ENCODE measurements around the gene C16orf86.

The C16orf86 gene

GRCh38 chr16:67699265-67699664 lies 32.7 kb downstream of the C16orf86 start:
- DNase-seq, result no peak

DNA sequence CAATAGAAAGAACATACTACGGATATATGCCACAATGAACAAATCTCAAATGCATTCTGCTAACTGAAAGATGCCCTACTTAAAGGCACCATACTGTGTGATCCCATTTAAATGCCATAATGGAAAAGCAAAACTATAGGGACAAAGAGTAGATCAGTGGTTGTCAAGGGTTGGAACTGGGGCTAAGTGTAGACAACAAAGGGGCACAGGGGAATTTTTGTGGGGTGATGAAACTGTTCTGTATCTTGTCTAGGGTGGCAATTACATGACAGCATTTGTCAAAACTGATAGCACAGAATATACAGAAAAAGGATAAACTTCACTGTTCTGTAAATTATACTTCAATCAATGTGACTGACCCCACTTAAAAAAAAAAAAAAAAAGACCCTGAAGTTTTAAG lies 34.8 kb downstream of the C16orf86 start:
- DNase-seq, result peak; percentile 35

DNA sequence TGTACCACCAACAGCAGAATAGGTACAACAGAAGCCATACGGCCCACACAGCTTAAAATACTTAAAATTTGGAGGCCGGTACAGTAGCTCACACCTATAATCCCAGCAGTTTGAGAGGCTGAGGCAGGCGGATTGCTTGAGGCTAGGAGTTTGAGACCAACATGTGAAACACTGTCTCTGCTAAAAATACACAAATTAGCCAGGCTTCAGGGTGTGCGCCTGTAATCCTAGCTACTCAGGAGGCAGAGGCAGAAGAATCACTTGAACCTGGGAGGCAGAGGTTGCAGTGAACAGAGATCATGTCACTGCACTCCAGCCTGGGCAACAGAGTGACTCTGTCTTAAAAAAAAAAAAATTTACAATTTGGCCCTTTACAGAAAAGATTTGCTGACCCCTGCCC lies 35.5 kb downstream of the C16orf86 start:
- DNase-seq, result no peak

DNA sequence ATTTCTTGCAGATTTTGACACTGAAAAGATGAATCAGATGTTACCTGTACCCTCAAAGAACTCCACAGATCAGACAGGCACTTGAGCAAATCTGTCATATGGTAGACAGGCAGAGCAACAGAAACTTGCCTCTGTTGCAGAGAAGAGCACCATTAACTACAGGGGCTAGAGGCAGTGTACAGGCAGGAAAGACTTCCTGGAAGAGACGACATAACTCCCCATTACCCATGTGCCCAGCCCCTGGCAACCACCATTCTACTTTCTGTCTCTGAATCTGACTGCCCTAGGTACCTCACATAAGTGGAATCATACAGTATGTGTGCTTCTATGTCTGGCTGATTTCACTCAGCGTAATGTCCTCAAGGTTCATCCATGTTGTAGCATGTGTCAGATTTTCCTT lies 37.0 kb downstream of the C16orf86 start:
- no peak for DNase-seq

GRCh38 chr16:67704110-67704509 lies 37.5 kb downstream of the C16orf86 start:
- no peak for DNase-seq

- no peak for DNase-seq
Observed at GRCh38 chr16:67707210-67707609, 40.6 kb downstream of the C16orf86 start.

DNA sequence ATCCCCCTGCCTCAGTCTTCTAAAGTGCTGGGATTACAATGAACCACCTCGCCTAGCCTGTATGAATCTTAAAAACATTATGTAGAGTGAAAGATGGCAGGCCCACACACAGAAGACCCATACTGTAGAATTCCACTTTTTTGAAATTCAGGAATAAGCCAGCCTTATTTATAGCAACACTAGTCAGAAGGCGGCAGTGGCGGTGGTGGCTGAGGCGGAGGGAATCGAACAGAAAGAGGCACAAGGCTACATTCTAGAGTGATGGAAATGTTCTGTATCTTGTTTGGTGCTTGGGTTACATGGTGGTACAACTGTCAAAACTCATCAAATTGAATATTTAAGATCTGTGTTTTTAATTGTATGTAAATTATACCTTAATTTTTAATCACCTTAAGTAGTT lies 41.2 kb downstream of the C16orf86 start:
- DNase-seq, result no peak

- DNase-seq, result no peak
Observed at GRCh38 chr16:67708368-67708771, 41.8 kb downstream of the C16orf86 start.

DNA sequence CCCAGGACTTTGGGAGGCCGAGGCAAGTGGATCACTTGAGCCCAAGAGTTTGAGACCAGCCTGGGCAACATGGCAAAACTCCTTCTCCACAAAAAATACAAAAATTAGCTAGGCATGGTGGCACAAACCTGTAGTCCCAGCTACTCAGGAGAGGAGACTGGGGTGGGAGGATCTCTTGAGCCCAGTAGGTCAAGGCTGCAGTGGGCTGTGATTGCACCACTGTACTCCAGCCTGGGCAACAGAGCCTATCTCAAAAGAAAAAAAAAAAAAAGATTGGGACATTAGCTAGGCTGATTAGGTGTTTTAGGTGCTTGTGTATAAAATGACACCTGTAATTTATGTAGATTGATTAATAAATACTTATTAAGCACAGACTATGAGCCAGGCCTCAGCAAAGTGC lies 42.4 kb downstream of the C16orf86 start:
- no peak for DNase-seq

DNA sequence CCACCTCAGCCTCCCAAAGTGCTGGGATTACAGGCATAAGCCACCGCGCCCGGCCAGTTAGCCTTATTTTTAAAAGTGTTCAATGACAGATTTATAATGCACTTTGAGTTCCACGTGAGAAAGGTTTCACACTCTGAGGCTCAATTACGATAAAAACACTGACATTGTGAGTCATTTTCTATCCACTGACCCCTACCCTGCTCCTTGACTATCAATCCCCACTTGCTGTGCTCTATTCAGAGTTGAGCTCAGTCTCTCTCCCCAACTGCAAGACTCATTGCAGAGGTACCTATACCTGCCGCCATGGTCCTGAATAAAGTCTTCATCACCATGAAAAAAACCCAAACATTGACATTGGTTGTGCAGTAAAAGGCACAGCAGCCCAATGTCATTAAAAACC lies 44.0 kb downstream of the C16orf86 start:
- no peak for DNase-seq

GRCh38 chr16:67713647-67714273 lies 47.1 kb downstream of the C16orf86 start:
- DNase-seq, result no peak

GRCh38 chr16:67714522-67714921 lies 47.9 kb downstream of the C16orf86 start:
- DNase-seq, result no peak

GRCh38 chr16:67716097-67716496 lies 49.5 kb downstream of the C16orf86 start:
- no peak for DNase-seq

Data from NCI-H345 (cell line).